ENCODE data around the gene TTC38.

- TF ChIP-seq CTCF (IDR thresholded peaks at IDR 0.05; ENCODE audit: low read depth, low read length, poor library complexity, severe bottlenecking) (no peak), EZH2phosphoT487 (IDR thresholded peaks at IDR 0.05; ENCODE audit: borderline replicate concordance, low read length) (no peak)
Observed at GRCh38 chr22:46292732-46293131, 24.9 kb downstream of the TTC38 start.
